ENCODE data around the gene SRPX.

The SRPX gene, protein sequence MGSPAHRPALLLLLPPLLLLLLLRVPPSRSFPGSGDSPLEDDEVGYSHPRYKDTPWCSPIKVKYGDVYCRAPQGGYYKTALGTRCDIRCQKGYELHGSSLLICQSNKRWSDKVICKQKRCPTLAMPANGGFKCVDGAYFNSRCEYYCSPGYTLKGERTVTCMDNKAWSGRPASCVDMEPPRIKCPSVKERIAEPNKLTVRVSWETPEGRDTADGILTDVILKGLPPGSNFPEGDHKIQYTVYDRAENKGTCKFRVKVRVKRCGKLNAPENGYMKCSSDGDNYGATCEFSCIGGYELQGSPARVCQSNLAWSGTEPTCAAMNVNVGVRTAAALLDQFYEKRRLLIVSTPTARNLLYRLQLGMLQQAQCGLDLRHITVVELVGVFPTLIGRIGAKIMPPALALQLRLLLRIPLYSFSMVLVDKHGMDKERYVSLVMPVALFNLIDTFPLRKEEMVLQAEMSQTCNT

GRCh38 chrX:38220415-38221390, at the start of gene SRPX:
SRPX (minus strand) TSS chrX:38220871; CDS start chrX:38220792, 79 bp downstream.
- DNase-seq (ENCODE audit: low read depth) = no peak
- TF ChIP-seq, protein P1, sequence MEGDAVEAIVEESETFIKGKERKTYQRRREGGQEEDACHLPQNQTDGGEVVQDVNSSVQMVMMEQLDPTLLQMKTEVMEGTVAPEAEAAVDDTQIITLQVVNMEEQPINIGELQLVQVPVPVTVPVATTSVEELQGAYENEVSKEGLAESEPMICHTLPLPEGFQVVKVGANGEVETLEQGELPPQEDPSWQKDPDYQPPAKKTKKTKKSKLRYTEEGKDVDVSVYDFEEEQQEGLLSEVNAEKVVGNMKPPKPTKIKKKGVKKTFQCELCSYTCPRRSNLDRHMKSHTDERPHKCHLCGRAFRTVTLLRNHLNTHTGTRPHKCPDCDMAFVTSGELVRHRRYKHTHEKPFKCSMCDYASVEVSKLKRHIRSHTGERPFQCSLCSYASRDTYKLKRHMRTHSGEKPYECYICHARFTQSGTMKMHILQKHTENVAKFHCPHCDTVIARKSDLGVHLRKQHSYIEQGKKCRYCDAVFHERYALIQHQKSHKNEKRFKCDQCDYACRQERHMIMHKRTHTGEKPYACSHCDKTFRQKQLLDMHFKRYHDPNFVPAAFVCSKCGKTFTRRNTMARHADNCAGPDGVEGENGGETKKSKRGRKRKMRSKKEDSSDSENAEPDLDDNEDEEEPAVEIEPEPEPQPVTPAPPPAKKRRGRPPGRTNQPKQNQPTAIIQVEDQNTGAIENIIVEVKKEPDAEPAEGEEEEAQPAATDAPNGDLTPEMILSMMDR (IDR thresholded peaks at IDR 0.05; ENCODE audit: insufficient read depth, low read depth, low read length, missing control alignments) = no peak
- H3K4me3 ChIP-seq (ENCODE audit: low read depth, low read length) = peak within 1 kb of the TSS; percentile 25; the same call in 1 of the 2 replicates

GRCh38 chrX:38268011-38268410, 47.3 kb upstream of the SRPX start:
- no peak overlapping the region for H3K4me3 ChIP-seq (ENCODE audit: low read depth, low read length)
- no peak for DNase-seq (ENCODE audit: low read depth)
- TF ChIP-seq, protein P1 (IDR thresholded peaks at IDR 0.05; ENCODE audit: insufficient read depth, low read depth, low read length, missing control alignments) = no peak

- TF ChIP-seq, protein P1 (IDR thresholded peaks at IDR 0.05; ENCODE audit: insufficient read depth, low read depth, low read length, missing control alignments) = no peak
- no peak overlapping the region for H3K4me3 ChIP-seq (ENCODE audit: low read depth, low read length)
- DNase-seq (ENCODE audit: low read depth) = no peak
Observed at GRCh38 chrX:38262715-38263620, 42.3 kb upstream of the SRPX start.

- DNase-seq (ENCODE audit: low read depth) = peak; percentile 25
- TF ChIP-seq, protein P1 (IDR thresholded peaks at IDR 0.05; ENCODE audit: insufficient read depth, low read depth, low read length, missing control alignments) = peak; percentile 45
Observed at GRCh38 chrX:38260231-38260630, 39.6 kb upstream of the SRPX start.

GRCh38 chrX:38256019-38256418, 35.3 kb upstream of the SRPX start:
- DNase-seq (ENCODE audit: low read depth) = no peak
- TF ChIP-seq, protein P1 (IDR thresholded peaks at IDR 0.05; ENCODE audit: insufficient read depth, low read depth, low read length, missing control alignments) = no peak
- H3K4me3 ChIP-seq (ENCODE audit: low read depth, low read length) = no peak overlapping the region

More at GRCh38 chrX:38260231-38260630, 39.6 kb upstream of the SRPX start:
- no peak overlapping the region for H3K4me3 ChIP-seq (ENCODE audit: low read depth, low read length)

DNA sequence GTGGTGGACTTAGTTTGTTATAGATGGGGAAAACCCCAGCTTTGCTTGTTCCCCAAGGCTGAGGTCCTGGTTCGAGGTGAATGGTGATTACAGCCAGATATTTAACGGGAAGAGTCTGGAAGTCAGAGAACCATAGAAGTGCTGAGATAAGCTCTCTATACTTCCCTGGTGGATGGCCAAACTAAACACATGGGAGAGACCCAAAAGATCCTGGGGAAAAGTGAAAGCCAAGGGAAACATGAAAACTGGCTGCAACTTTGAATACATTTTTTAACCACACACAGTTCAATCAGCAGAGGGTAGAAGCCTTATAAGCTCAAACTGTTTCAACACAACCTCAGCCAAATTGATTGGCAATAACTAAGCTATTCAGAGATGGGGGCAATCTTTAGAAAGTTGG, 29.3 kb upstream of the SRPX start:
- no peak for DNase-seq (ENCODE audit: low read depth)

More for the DNA sequence above, 29.3 kb upstream of the SRPX start:
- H3K4me3 ChIP-seq (ENCODE audit: low read depth, low read length) = no peak overlapping the region
- TF ChIP-seq, protein P1 (IDR thresholded peaks at IDR 0.05; ENCODE audit: insufficient read depth, low read depth, low read length, missing control alignments) = no peak
